GM18499 (cell line): Measurements from ENCODE around the gene SLC5A9.
"Not testable (repeated sequence)": the region's sequence is repeated elsewhere in the genome, so short reads cannot be mapped to it uniquely, and the experiment has no call there.

ENCODE experiments used
- ATAC-seq: cut with Tn5 transposase; IDR thresholded peaks from one replicate; pipeline ENCODE4 v1.9.1; 2021; ENCODE audit warnings: moderate number of reproducible peaks; ENCODE audit not compliant: insufficient read depth, unreplicated experiment

The SLC5A9 gene

DNA sequence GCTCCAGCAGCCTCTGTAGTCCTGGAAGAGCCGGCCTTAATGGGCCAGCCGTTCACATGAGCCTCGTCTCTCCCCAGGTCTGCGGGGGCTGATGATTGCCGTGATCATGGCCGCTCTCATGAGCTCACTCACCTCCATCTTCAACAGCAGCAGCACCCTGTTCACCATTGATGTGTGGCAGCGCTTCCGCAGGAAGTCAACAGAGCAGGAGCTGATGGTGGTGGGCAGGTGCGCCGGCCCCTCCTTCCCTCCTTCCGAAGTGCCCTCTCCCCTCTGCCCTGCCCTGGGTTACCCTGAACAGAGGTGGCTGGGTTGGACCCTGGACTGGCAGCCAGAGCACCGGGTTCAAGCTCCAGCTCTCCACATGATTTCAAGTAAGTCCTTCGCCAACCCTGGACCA lies 13.1 kb downstream of the SLC5A9 start:
- ATAC-seq, result no peak

DNA sequence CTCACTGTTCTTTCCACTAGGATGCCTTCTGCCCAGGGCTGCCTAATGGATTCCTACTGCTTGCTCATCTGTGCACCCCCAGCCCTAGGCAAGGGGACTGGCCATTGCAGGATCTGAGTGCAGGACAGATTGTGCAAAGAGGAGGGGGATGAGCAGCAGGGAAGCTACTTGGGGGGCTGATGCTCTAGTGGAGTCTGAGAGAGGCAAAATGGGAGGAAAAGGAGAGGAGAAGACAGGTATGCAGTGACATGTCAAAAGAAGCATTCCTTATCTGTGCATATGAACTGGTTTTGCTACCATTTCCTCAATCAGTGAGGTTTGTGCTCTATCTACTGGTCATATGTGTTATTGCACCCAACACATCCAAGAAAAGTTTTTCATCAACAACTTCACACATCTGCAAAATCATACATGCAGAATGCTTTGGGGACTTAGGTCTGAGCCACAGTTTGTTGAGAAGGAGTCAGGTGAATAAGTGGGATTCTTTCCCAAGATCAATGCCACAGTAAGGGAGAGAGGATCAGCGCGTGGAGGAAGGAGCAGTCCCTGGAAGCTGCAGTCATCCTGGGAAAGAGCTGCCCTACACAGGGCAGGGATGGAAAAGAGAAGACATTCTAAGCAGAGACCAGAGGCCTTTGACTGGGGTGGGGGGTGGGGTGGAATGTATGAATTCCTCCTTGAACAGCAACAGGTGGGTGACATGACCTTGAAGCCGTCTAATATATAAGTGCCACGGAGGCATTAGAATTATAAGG lies 14.4 kb downstream of the SLC5A9 start:
- no peak for ATAC-seq

DNA sequence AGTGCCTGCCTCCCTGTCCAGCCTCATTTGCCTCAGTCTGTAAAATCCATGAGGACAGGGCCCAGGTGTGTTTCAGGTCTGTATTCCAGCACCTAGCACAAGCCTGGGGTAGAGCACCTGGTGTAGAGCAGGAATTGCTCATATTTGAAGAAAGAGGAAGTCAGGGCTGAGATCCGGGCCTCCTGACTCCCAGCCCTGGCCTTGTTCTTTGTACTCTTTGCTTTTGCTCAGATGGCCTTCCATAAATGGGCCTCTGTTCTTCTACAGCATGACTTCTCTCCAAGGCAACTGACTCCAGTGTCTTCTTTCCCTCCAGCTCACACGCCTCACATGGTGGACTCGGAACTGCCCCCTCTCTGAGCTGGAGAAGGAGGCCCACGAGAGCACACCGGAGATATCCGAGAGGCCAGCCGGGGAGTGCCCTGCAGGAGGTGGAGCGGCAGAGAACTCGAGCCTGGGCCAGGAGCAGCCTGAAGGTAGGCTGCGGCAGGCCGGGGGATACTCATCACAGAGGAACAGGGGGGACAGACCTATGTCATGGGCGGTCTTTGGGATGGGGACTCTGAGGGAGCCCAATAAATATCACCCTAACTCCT lies 19.7 kb downstream of the SLC5A9 start:
- no peak for ATAC-seq

GRCh38 chr1:48245106-48245505 lies 22.6 kb downstream of the SLC5A9 start:
- no peak for ATAC-seq

DNA sequence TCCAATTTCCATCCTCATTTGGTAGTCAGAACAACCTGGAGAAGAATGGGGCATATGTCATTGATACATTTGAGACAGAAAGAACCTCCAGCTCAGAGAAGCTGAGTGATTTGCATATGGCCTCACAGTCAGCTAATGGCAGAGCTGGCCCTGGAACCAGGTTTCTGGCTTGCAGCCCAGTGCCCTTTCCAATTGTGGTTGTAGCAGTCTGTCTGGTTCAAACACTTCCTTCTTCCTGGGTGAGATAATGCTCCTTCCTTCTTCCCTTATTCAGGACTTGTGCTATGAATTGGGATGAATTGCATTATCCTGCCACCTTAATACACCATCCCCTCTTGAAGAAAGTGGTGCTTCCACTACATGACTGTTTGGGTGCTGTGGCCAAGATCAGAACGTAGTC lies 24.2 kb downstream of the SLC5A9 start:
- ATAC-seq, result no peak

- ATAC-seq, result no peak
Measured at GRCh38 chr1:48248356-48248755, 25.8 kb downstream of the SLC5A9 start.

GRCh38 chr1:48249868-48250267 lies 27.4 kb downstream of the SLC5A9 start:
- no peak for ATAC-seq

DNA sequence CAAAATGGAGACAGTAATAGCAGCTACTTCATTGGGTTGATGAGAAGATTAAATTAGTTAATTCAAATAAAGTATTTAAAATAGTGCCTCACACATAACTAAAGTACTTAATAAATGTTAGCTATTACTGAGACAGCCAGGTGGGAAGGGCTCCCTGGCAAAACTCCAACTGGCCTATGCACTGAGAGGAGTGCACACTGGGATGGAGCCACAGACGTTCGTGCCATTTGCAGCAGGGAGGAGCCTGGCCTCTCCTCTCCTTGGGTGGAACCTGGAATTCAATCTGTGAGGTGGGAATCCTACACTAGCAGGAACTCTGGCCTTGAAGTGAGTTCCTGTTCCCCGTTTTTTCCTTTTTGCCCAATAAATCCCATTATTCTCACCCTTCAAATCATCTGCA lies 28.1 kb downstream of the SLC5A9 start:
- no peak for ATAC-seq

DNA sequence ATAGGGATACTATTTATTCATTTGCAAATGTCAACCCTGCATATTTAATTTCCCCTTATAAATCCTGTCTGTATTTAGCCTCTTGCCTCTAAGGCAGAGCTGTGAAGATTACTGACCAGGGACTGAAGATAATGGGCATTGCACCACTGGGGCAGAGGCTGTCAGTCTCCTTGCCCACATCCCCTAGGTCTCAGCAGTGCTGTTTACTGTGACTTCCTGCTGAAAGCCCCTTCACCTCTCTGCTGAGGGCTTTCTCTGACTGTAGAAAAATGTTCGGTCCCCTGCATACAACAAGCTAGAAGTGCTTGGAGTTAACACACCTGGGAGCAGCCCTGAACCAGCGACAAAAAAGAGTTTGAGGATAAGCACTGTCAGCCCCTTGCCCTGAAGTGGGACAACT lies 28.8 kb downstream of the SLC5A9 start:
- no peak for ATAC-seq

- ATAC-seq, result no peak
Measured at GRCh38 chr1:48251821-48252220, 29.3 kb downstream of the SLC5A9 start.

GRCh38 chr1:48254254-48254653 lies 31.7 kb downstream of the SLC5A9 start:
- ATAC-seq, result no peak

GRCh38 chr1:48258106-48258505 lies 35.6 kb downstream of the SLC5A9 start:
- no peak for ATAC-seq

DNA sequence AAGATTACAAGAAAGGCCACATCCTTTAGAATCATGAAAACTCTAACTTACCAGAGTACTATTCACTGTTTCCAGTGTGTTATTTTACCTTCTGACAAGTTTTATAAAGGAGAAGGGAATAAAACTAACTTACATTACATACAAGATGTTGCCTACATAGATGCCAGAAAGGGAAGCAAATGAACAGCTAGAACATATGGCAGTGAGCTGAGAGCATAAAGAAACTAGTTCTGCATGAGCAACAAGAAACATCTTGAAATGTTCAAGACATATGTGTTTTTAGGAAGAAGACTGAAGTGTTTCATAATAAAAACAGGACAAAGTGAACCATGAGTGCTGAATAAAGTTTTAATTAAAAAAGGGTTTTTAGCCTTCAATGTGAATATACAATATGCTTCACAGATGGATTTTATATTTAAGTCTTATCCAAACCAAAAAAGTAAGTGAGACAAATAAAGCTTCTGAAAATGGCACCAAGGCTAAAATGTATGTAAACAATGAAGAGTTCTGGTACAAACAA lies 39.4 kb downstream of the SLC5A9 start:
- ATAC-seq, result no peak

- no peak for ATAC-seq
Measured at GRCh38 chr1:48263041-48263440, 40.5 kb downstream of the SLC5A9 start.

- no peak for ATAC-seq
Measured at GRCh38 chr1:48266576-48266975, 44.1 kb downstream of the SLC5A9 start.

DNA sequence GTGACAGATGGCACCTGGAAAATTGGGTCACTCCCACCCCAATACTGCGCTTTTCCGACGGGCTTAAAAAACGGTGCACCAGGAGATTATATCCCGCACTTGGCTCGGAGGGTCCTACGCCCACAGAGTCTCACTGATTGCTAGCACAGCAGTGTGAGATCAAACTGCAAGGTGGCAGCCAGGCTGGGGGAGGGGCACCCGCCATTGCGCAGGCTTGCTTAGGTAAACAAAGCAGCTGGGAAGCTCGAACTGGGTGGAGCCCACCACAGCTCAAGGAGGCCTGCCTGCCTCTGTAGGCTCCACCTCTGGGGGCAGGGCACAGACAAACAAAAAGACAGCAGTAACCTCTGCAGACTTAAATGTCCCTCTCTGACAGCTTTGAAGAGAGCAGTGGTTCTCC lies 54.9 kb downstream of the SLC5A9 start:
- ATAC-seq, result not testable (repeated sequence)

DNA sequence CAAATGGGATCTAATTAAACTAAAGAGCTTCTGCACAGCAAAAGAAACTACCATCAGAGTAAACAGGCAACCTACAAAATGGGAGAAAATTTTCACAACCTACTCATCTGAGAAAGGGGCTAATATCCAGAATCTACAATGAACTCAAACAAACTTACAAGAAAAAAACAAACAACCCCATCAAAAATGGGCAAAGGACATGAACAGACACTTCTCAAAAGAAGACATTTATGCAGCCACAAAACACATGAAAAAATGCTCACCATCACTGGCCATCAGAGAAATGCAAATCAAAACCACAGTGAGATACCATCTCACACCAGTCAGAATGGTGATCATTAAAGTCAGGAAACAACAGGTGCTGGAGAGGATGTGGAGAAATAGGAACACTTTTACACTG lies 59.8 kb downstream of the SLC5A9 start:
- not testable (repeated sequence) for ATAC-seq

GRCh38 chr1:48284696-48285420 lies 62.3 kb downstream of the SLC5A9 start:
- ATAC-seq, result not testable (repeated sequence)

DNA sequence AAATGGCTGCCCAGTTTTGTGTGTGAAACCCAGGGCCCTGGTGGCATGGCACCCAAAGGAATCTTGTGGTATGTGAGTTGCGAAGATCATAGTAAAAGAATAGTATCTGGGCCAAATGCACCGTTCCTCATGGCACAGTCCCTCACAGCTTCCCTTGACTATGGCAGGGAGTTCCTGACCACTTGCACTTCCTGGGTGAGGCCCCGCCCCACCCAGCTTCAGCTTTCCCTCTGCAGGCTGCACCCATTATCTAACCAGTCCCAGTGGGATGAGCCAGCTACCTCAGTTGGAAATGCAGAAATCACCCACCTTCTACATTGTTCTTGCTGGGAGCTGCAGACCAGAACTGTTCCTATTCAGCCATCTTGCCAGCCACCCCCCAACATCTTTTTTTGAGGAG lies 63.0 kb downstream of the SLC5A9 start:
- ATAC-seq, result no peak

DNA sequence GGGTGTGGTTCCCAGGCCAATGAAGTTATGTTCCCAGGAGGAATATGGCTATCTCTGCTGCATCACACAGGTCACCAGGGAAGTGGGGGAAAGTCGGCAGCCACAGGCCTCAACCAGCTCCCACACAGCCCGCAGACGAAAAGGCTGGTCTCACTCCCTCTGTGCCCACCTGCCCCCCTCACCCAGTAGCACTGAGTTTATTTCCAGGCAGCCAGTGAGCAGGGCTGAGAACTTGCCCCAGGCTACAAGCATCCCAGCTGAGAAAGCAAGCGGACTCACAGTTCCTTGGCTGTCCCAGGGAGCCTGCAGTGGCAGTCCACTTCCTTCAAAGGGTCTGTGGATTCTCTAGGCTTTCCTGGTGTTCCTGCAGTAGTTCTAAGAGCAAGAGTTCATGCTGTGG lies 68.9 kb downstream of the SLC5A9 start:
- ATAC-seq, result no peak

DNA sequence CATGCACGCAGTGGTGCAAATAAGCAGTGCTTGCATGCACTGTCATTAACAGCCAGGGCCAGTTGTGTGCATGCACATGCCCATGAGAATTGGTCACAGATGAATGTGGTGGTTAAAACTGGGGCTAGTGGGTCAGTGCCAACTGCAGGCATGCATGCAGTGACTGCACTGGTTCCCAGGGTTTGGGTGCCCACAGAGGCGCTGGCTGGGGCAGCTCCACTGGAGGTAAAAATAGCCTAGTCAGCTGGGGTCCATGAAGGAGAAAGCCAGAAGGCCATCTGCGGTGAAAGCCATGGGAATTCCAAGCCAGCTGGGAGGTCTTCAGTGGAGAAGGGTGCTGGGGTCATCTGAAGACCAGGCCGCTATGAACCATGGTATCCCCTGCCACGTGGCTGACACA lies 70.2 kb downstream of the SLC5A9 start:
- ATAC-seq, result no peak
